Uterus (tissue), 4 donors: ENCODE results near the gene ZNF773. TPM values are rescaled to one million over a fixed set of nuclear protein-coding genes. Genes with fewer than 3 reads are reported as not detected.
"Not testable (repeated sequence)": the region's sequence is repeated elsewhere in the genome, so short reads cannot be mapped to it uniquely, and the experiment has no call there.

Source experiments
- DNase-seq, 2 donors: peaks; one replicate each; pipeline ENCODE4 v3.0.0-alpha.2; 2019 to 2020
- H3K27ac ChIP-seq, 2 donors: fragments of 200-600 bp; sonication (generic); 1 replicate in 1 of 2; 2 replicates in 1 of 2; pipeline ENCODE4 v1.5.1; 2016 to 2018
- H3K27me3 ChIP-seq, 2 donors: fragments of 200-600 bp; sonication (generic); one replicate each; pipeline ENCODE4 v1.5.1; 2018 to 2019; ENCODE audit warnings: control low read depth in 1 of 2
- H3K36me3 ChIP-seq, 2 donors: fragments of 200-600 bp; sonication (generic); one replicate each; pipeline ENCODE4 v1.5.1; 2019; ENCODE audit warnings: control low read depth in 1 of 2
- H3K4me1 ChIP-seq, 2 donors: fragments of 200-600 bp; sonication (generic); one replicate each; pipeline ENCODE4 v1.5.1; 2018 to 2019; ENCODE audit warnings: control low read depth in 1 of 2
- H3K4me3 ChIP-seq, 2 donors: fragments of 200-600 bp; sonication (generic); 1 replicate in 1 of 2; 2 replicates in 1 of 2; pipeline ENCODE4 v1.5.1; 2018 to 2019; ENCODE audit warnings: mild to moderate bottlenecking in 1 of 2
- H3K9me3 ChIP-seq, 2 donors: fragments of 200-600 bp; sonication (generic); one replicate each; pipeline ENCODE4 v1.5.1; 2019; ENCODE audit warnings: control low read depth in 1 of 2
- POLR2A ChIP-seq, 2 donors: fragments of 450-650 bp; IDR thresholded peaks; one replicate each; pipeline ENCODE4 v1.6.1; 2016; ENCODE audit warnings: antibody characterized with exemption in 2 of 2, mild to moderate bottlenecking in 1 of 2, moderate library complexity in 1 of 2
- intact Hi-C: fragments of 100-400 bp; cut with DNase I; formaldehyde crosslinking; loops from one replicate; pipeline ENCODE4 v1.15.1; 2023; ENCODE audit warnings: low total_unique reads
- total RNA-seq, 4 donors: library from RNA; depleted of rRNA in 3 of 4; stranded (reverse); fragments of >200 nt in 3 of 4; gene quantifications; one replicate each; pipeline versions ENCODE4 v1.1.0 to v1.2.4, GENCODE V29; 2014 to 2023
- TF ChIP-seq, protein P1 (sequence below), 4 experiments: fragments of 200-600 bp in 2 of 4; fragments of 450-650 bp in 2 of 4; sonication (generic) in 2 of 4; IDR thresholded peaks; one replicate each; pipeline ENCODE4 v1.5.1; 2016 to 2019; ENCODE audit warnings: antibody characterized with exemption in 4 of 4, mild to moderate bottlenecking in 2 of 4, moderate library complexity in 1 of 4
- donor health status: DM: yes; HTN: yes; CAD: no.

Gene ZNF773
- 10 to 100 TPM in 3 of 4 donors, 1 to 10 TPM in 1; 2.9 to 34.3 (median 17.0) TPM for total RNA-seq

DNA sequence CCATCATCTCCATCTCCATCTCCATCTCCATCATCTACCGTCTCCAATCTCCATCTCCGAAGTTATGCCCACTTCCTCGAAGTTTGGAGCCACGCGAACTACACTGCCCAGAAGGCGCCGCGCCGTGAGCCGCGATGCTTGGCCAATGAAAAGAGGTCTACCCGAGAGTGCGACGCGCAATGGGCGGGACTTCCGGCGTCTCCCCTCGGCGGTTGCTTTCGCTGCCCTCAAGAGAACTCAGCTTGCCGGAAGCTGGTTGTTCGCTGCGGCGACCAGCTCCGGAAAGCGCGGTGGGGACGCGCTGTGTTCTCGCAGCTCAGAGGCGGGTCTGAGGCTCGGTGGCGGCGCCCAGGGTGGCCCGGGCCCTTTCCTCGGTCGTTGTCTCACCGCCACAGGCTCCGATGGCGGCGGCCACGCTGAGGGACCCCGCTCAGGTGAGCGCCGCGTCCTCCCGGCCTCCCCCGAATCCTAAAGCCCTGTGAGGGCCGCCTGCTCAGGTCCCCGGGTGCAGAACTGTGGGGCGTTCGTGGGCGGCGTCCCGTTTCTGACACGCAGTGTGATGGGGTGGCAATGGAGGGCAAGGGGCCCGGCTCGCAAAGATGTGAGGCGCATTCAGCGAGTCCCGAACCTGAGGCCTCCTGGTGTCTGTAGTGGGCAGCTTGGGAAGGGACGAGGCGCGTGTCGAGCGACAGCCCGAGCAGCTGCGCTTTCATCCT is at the start of gene ZNF773:
TSS of gene ZNF773 (plus strand) at position 259 of the 716 bp plus-strand sequence. CDS start at position 402, 143 bp downstream.
- DNase-seq: peak; percentile 89 to 92
- Histone ChIP-seq H3K4me3 (peak within 1 kb of the TSS; percentile 81 to 97), H3K27ac (peak within 1 kb of the TSS; percentile 63 to 76), H3K9me3 (peaks cover 0 to 11% of the 10 kb centered on the region in 2 donors)
- H3K36me3 ChIP-seq, intact Hi-C loops, H3K27me3 ChIP-seq, H3K4me1 ChIP-seq: not testable (repeated sequence)
- peak in 1 of 2 donors; percentile 53 for TF ChIP-seq POLR2A (IDR thresholded peaks at IDR 0.05)

- no peaks in the 10 kb centered on the region for H3K27me3 ChIP-seq
- no peak overlapping the region for H3K4me3 ChIP-seq
- no peak overlapping the region for H3K27ac ChIP-seq
- intact Hi-C loops: no loop called here
- H3K36me3 ChIP-seq: no peaks in the 10 kb centered on the region
- DNase-seq: no peak
- no peaks in the 10 kb centered on the region for H3K4me1 ChIP-seq
- peaks cover 0 to 46% of the 10 kb centered on the region in 2 donors for H3K9me3 ChIP-seq
- TF ChIP-seq, protein P1, sequence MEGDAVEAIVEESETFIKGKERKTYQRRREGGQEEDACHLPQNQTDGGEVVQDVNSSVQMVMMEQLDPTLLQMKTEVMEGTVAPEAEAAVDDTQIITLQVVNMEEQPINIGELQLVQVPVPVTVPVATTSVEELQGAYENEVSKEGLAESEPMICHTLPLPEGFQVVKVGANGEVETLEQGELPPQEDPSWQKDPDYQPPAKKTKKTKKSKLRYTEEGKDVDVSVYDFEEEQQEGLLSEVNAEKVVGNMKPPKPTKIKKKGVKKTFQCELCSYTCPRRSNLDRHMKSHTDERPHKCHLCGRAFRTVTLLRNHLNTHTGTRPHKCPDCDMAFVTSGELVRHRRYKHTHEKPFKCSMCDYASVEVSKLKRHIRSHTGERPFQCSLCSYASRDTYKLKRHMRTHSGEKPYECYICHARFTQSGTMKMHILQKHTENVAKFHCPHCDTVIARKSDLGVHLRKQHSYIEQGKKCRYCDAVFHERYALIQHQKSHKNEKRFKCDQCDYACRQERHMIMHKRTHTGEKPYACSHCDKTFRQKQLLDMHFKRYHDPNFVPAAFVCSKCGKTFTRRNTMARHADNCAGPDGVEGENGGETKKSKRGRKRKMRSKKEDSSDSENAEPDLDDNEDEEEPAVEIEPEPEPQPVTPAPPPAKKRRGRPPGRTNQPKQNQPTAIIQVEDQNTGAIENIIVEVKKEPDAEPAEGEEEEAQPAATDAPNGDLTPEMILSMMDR (IDR thresholded peaks at IDR 0.05): no peak
- TF ChIP-seq POLR2A (IDR thresholded peaks at IDR 0.05): no peak
These were observed 47.4 kb upstream of the ZNF773 start for GRCh38 chr19:57452307-57452706.

GRCh38 chr19:57465680-57466381 is 33.9 kb upstream of the ZNF773 start:
- Histone ChIP-seq H3K4me1 (no peaks in the 10 kb centered on the region), H3K27me3 (no peaks in the 10 kb centered on the region), H3K36me3 (no peaks in the 10 kb centered on the region), H3K27ac (no peak overlapping the region), H3K4me3 (no peak overlapping the region), H3K9me3 (peaks cover 2 to 63% of the 10 kb centered on the region in 2 donors)
- TF ChIP-seq, protein P1 (IDR thresholded peaks at IDR 0.05): no peak
- no peak for TF ChIP-seq POLR2A (IDR thresholded peaks at IDR 0.05)
- no peak for DNase-seq
- intact Hi-C loops: no loop called here

GRCh38 chr19:57466489-57466888 is 33.2 kb upstream of the ZNF773 start:
- Histone ChIP-seq H3K9me3 (peaks cover 2 to 65% of the 10 kb centered on the region in 2 donors), H3K36me3 (no peaks in the 10 kb centered on the region), H3K4me1 (no peaks in the 10 kb centered on the region), H3K4me3 (no peak overlapping the region), H3K27ac (no peak overlapping the region), H3K27me3 (no peaks in the 10 kb centered on the region)
- intact Hi-C loops: no loop called here
- TF ChIP-seq, protein P1 (IDR thresholded peaks at IDR 0.05): no peak
- DNase-seq: no peak

DNA sequence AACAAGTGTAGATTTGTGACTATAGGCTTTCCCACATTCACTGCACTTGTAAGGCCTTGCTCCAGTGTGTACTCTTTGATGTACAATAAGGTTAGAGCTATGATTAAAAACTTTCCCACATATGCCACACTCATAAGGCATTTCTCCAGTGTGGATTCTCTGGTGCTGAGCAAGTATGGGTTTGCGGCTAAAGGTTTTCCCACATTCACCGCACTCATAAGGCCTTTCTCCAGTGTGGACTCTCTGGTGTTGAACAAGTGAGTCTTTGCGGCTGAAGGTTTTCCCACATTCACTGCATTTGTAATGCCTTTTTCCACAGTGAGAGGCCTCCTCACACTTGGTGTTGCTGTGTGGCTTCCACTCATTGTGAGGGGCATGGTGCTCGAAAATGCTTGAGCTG is 26.1 kb upstream of the ZNF773 start:
- H3K36me3 ChIP-seq: no peaks in the 10 kb centered on the region
- H3K27ac ChIP-seq: no peak overlapping the region
- H3K4me3 ChIP-seq: no peak overlapping the region
- intact Hi-C loops: no loop called here
- peaks cover 2 to 74% of the 10 kb centered on the region in 2 donors for H3K9me3 ChIP-seq
- TF ChIP-seq, protein P1 (IDR thresholded peaks at IDR 0.05): no peak
- TF ChIP-seq POLR2A (IDR thresholded peaks at IDR 0.05): no peak
- no peaks in the 10 kb centered on the region for H3K4me1 ChIP-seq
- no peaks in the 10 kb centered on the region for H3K27me3 ChIP-seq
- DNase-seq: no peak
